GM18517 (cell line): ENCODE data around the gene PITHD1.
"Not testable (repeated sequence)": the region's sequence is repeated elsewhere in the genome, so short reads cannot be mapped to it uniquely, and the experiment has no call there.

Experiments used
- ATAC-seq: cut with Tn5 transposase; IDR thresholded peaks from one replicate; pipeline ENCODE4 v1.9.1; 2021; ENCODE audit warnings: mild to moderate bottlenecking, moderate library complexity; ENCODE audit not compliant: unreplicated experiment

PITHD1 gene

GRCh38 chr1:23772854-23773242 is 5.4 kb upstream of the PITHD1 start:
- no peak for ATAC-seq

DNA sequence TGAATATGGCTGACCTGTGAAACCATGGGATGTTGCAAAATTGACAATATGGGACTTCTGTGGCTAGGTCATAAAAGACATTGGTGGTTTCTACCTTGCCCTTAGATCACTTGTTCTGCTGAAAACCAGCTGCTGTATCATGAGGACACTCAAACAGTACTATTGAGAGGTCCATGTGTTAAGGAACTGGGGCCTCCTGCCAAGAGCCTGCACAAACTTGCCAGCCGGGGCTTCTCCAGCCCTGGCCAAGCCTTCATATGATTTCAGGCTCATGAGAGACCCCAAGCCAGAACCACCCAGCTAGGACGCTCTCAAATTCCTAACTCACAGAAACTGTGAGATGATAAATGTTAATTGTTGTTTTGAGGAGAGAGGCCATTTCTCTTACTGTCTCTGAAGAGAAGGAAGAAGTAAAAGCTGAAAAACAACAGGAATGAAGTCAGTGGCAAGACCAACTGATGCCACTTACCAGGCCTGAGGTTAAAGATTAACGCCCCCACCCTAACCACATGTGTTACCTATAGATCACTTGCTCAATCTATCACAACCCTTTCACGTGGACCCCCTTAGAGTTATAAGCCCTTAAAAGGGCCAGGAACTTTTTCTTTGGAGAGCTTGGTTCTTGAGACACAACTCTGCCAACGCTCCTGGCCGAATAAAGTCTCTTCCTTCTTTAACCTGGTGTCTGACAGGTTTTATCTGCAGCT is 3.9 kb upstream of the PITHD1 start:
- ATAC-seq: no peak

DNA sequence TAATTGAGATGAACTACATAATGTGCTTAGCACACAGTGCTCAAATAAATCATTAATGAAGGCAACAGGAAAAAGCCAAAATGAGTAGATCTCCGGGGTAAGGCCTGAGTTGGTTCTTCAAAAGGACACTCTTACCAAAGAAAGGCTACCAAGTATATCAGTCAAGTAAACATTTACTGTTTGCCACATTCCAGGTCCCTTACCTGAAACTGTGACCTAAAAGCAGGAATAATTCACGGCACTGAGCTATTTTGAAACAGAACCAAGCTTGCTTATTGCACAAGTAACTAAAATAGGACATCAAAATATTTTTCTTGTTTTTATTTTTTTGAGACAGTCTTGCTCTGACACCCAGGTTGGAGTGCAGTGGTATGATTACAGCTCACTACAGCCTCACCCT is 2.0 kb upstream of the PITHD1 start:
- ATAC-seq: no peak

GRCh38 chr1:23779826-23780371 is 1.7 kb downstream of the PITHD1 start:
- ATAC-seq: no peak

- ATAC-seq: not testable (repeated sequence)
These were observed 4.9 kb downstream of the PITHD1 start for GRCh38 chr1:23783141-23783540.

DNA sequence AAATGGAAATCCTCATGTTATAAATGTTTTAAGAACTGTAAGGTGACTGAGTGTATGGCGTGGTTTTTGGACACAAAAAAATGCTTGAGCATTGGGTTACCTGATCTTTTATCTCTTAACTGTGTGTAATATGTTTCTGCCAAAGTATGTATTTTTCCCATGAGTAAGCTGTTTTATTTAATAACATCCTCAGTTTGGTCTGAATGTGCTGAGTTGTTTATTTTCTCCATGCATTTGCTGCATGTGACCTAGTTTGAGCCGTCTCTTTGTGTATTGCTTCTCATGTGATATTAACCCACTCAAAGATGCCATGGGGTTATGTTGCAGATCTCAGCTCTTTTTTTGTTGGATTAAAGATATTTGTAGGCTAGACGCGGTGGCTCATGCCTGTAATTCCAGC is 6.6 kb downstream of the PITHD1 start:
- no peak for ATAC-seq

DNA sequence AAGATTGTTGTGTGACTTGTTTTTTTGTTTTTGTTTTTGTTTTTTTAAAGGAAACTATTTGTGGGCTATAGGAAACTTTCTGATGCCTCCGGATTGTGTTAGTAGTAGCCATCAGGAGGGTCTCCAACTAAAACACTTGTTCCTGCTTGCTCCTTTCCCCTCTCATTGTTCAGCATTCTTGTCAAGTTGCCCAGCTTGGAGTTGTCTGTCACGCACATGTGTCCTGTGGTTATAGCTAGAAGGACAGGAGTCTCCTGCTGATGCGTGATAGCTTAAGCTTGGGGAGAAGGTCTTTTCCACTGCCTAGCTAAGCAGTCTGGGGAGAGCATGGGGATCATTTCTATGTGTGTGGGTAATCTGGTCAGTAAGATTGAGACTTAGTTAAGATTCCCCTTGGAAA is 9.5 kb downstream of the PITHD1 start:
- ATAC-seq: no peak

GRCh38 chr1:23788695-23789094 is 10.5 kb downstream of the PITHD1 start:
- no peak for ATAC-seq

DNA sequence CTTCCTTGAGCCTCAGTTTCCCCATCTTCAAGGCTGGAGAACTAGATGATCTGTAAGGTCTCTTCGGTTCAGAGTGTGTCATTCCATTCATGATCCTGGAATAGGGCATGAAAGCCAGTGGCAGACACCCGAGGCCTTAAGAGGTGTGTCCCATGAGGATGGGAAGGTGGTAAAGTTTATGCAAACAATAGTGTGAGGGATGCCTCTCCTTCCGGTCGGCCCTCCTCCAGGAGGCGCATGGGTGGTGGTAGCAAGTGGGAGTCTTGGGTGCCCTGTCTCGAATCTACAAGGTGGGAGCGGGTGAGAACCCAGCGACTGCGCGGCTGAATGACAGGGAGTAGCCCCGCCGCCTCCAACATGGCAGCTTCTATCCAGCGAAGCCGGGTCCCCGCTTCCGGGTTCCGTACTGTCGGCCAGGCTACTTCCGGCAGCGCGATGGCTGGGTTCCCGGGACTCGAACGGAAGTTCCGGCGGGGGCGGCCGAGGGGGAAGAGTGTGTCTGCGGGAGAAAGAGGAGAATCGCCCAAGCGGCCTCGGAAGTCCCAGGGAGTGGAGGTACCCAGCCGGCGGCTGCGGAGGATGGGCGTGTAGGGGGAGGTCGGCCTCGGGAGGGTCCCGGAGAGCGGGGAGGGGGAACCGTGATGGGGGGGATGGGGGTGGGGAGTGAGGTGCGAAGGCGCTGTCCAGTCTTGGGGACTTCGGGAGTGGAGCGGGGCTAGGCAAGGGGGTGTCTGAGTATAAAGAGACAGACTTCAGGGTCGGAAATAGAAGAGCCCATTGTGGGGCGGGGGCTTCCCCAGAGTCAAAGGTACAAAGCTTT is 12.7 kb downstream of the PITHD1 start, which contains the start of gene LYPLA2:
Gene LYPLA2, plus strand, starts transcription at position 450 of the 820 bp plus-strand sequence. CDS start 1,538 bp downstream, outside the sequence.
- peak; percentile 60 for ATAC-seq

GRCh38 chr1:23791516-23792047 is 13.4 kb downstream of the PITHD1 start:
- ATAC-seq: no peak

DNA sequence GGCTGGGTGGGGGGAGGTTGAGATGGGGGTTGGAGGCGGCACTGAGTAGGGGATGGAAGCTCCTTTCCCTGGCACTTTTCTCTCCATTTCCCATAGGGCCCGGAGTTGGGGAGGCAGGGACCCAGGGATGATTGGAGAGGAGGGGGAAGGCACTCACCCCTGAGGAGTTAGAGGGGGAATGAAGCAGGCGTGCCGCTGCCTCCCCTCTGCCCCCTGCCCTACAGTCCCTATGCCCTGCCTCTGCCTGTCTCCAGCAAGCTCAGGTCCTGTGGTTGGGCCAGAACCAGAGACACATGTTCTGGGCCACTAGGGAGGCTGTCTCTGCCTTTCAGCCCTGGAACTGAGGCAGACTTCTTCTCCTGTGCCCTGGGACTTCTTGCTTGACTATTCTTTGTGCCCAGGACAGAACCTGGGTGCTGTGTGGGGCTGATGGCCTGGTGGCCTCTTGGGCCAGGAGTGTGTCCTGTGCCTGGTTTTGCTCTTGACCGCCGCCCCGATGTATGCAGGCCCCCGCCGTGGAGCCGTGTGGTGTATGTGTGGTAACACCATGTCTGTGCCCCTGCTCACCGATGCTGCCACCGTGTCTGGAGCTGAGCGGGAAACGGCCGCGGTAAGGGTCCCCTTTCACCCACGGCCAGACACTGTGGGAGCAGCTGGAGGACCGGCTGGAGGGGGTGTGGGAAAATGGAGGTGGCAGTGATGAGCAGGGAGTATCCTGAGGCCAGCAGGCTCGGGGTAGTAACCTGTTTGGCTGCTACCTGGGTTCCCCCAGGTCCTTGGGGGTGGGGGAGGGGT is 14.1 kb downstream of the PITHD1 start:
- ATAC-seq: no peak

- no peak for ATAC-seq
These were observed 15.0 kb downstream of the PITHD1 start for GRCh38 chr1:23793018-23793781.

DNA sequence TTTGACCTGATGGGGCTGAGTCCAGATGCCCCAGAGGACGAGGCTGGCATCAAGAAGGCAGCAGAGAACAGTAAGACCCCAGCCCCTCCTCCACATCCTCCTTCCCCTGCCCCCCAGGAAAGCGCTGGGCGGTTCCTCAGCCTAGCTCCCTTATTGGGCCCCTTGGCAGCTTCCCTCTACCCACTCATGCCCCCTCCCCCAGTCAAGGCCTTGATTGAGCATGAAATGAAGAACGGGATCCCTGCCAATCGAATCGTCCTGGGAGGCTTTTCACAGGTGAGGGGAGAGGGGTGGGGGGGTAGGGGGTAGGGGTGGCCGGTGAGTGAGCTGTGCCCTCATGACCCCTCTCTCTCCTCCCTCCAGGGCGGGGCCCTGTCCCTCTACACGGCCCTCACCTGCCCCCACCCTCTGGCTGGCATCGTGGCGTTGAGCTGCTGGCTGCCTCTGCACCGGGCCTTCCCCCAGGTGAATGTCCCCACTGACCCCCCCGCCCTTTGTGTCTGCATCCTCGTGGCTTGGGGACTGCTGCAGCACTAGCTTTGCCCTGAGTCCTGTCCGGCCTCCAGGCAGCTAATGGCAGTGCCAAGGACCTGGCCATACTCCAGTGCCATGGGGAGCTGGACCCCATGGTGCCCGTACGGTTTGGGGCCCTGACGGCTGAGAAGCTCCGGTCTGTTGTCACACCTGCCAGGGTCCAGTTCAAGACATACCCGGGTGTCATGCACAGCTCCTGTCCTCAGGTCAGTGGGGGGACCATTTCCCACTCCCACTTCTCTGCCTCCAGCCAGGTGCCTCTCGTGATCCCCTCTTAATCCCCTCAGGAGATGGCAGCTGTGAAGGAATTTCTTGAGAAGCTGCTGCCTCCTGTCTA is 15.9 kb downstream of the PITHD1 start:
- ATAC-seq: no peak

DNA sequence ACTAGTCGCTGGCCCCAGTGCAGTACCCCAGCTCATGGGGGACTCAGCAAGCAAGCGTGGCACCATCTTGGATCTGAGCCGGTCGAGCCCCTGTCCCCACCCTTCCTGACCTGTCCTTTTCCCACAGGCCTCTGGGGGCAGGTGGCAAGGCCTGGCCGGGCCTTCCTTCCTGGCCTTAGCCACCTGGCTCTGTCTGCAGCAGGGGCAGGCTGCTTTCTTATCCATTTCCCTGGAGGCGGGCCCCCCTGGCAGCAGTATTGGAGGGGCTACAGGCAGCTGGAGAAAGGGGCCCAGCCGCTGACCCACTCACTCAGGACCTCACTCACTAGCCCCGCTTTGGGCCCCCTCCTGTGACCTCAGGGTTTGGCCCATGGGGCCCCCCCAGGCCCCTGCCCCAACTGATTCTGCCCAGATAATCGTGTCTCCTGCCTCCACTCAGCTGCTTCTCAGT is 16.5 kb downstream of the PITHD1 start:
- not testable (repeated sequence) for ATAC-seq

GRCh38 chr1:23795676-23796465 is 17.7 kb downstream of the PITHD1 start:
- no peak for ATAC-seq

GRCh38 chr1:23796466-23797271 is 18.5 kb downstream of the PITHD1 start:
- no peak for ATAC-seq
